NCI-H510A (cell line): ENCODE results near the gene TMEM272.
"Not testable (repeated sequence)": the region's sequence is repeated elsewhere in the genome, so short reads cannot be mapped to it uniquely, and the experiment has no call there.

ENCODE experiments used
- DNase-seq: peaks from one replicate; lab custom pipeline; 2025; lab: John Stamatoyannopoulos, UW

TMEM272 gene

DNA sequence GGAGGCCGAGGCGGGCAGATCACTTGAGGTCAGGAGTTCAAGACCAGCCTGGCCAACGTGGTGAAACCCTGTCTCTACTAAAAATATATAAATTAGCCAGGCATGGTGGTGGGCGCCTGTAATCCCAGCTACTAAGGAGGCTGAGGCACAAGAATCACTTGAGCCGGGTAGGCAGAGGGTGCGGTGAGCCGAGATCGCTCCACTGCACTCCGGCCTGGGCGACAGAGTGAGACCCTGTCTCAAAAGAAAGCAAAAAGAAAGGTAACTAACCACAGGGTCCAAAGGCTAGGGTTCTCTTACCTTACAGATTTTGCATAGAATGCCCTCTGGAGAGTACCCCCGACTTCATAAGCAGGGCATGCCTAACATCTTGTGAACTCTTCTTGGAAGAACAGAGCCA, 20.3 kb downstream of the TMEM272 start:
- DNase-seq: not testable (repeated sequence)

DNA sequence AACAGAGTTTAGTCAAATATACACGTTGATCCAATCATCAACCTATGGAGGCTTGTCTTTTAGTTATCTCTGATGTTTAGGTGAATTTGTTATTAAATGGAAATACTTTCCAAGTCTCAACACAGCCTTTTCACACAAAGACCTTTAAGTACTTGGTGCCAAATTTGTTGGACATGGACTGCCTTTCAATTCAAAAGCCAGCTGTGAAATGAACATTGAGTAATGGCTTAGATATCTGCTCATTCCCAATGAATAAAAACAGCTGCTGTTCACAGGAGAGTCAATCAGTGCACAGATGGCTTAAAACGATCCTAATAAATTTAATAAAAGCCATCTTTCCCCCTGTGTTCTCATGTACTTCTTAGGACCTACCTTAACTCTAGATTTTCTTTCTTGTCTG, 21.1 kb downstream of the TMEM272 start:
- DNase-seq: no peak

- no peak for DNase-seq
These were observed 21.6 kb downstream of the TMEM272 start for GRCh38 chr13:51823359-51823758.

- DNase-seq: no peak
These were observed 22.7 kb downstream of the TMEM272 start for GRCh38 chr13:51822106-51822815.

DNA sequence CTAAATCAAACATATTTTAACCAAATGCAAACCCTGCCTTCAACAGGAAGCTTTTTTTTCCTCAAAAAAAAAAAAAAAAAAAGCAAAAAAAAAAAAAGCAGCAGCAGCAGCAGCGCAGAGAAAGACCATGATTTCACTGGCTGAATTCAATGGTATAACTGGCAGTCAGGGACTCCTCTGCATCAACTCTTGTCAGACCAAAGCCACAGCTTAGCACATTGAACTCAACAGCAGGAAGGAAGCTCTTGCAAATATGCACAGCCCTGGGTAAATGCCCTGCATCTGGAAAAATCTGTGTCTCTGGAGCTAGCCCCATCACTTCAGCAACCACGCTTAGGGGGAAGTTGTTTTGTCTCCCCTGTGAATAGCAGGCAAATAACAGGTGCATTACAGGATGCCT, 23.4 kb downstream of the TMEM272 start:
- DNase-seq: no peak

GRCh38 chr13:51820016-51820597, 24.9 kb downstream of the TMEM272 start:
- no peak for DNase-seq

GRCh38 chr13:51819544-51819943, 25.4 kb downstream of the TMEM272 start:
- no peak for DNase-seq

DNA sequence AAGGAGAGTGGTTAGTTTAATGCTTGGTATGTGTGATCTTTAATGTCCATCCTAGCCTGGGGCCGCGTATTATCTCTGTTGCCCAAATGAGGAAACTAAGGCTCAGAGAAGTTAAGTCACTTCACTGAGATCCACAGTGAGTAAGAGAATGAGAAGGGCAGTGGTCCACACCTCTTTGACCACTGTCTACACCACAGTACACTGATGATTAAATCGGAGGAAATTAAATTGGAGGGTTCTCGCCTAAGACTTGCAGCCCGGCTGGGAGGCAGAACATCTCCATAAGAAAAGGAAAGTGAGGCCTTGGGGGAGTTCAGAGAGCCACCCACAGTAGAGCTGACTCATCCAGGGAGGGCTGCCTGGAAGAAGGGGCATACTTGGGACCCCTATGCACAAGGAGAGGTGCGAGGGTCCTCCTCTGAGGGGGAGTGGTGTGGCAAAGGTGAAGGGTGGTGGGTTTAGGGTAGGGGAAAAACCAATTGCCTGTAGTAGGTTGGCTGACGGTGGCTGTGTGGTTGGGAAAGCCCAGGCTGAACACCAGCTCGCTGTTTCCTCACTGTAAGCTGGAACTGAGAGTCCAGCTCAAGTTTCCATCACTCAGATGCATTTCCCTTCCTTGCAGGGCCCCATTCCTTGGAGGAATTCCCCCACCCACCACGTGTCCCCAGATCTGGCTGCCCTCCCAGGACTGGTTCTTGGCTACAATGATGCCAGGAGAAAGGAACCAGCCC, 26.0 kb downstream of the TMEM272 start:
- no peak for DNase-seq

- DNase-seq: no peak
These were observed 26.7 kb downstream of the TMEM272 start for GRCh38 chr13:51818276-51818675.

GRCh38 chr13:51817717-51818116, 27.3 kb downstream of the TMEM272 start:
- no peak for DNase-seq

DNA sequence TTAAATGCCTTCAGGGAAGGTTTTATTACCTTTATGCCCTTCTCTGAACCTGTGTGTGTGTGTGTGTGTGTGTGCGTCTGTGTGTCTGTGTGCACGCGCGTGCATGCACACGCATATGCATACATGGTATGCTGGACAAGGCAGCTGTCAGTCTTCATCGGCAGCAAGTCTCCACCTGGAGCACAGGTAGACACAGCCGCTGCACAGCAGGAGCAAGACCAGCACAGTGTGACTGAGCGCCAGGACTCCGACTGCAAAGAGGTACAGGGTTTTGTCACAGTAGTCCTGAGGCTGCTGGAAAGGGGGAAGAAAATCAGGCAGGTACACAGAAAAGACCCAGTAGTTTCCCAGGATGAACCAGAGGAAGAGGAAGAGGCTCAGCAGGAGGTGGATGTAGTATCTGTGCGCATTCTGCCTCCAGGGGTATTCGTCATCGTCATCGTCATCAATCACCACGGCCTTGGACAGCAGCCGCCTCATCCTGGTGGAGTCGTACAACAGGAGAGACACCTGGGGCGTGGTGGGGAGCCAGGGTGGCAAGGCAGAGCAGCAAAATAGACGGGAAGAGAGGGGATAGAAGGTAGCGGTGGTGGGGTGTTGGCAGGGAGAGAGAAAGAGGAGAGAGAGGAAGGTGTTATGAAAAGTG, 28.2 kb downstream of the TMEM272 start:
- DNase-seq: no peak

GRCh38 chr13:51815848-51816247, 29.1 kb downstream of the TMEM272 start:
- DNase-seq: peak; percentile 62

- DNase-seq: no peak
These were observed 29.9 kb downstream of the TMEM272 start for GRCh38 chr13:51814825-51815650.

- no peak for DNase-seq
These were observed 30.9 kb downstream of the TMEM272 start for GRCh38 chr13:51814071-51814470.

DNA sequence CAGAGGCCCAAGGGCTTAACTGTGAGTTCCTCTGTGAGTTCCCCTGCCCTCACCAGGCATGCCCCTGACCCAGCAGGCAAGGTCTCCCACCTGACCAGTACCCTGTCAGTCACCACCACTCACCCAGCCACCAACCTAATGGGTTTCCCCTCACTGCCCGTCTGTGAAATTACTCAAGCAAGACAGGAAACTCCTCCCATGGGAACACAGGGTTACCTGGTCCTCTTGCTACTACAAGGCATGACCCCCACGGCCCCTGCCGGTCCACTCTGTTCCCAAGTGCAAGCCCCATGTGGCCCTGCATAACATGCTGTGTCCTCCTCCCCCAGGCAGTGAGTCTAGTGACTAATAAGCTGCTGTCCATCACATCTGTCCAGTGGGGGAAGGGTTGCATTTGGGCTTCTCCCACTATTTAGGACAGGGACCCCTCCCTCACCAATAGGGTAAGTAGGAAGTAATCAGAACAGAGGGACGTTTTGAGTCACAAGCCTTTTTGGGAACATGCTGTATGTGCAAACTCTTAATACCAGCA, 33.0 kb downstream of the TMEM272 start:
- DNase-seq: no peak

DNA sequence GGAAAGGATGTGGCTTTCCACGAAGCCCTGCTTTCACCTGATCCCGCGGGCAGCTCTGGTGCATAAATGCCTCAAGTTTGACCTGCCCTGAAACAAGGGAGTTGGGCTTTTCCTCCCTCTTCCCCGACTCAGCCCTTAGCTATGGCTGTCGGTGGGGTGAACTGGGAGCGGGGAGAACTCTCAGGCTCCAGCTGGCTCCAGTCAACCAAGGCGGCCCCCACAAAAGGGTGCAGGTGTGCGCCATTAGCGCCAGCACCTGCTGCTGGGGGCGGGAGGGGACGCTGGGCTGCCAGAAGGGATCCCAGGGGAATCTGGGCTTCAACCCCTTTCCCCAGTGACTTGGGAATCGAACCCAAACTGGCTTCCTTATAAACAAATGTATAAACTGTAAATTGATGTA, 33.9 kb downstream of the TMEM272 start:
- DNase-seq: no peak

GRCh38 chr13:51808811-51809210, 36.2 kb downstream of the TMEM272 start:
- DNase-seq: no peak

DNA sequence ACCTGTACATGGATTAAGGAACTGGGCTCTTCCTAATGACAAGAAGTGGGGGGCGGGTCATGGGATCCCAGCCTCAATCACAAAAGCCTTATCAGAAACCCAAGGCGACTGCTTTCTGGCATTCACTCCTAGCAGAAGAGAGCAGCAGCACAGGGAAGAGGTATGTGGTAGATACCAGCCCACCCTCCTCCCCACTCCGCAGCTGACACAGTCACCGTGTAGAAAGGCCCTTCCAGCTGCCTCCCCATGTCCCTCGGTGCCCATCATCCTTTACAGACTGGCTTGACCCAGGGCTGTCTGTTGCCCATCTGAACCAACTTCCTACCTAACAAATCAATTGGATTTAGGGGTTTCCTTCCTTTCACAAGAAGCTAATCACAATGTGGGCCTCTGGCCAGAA, 37.9 kb downstream of the TMEM272 start:
- no peak for DNase-seq

- no peak for DNase-seq
These were observed 38.4 kb downstream of the TMEM272 start for GRCh38 chr13:51806566-51806965.

- DNase-seq: no peak
These were observed 39.1 kb downstream of the TMEM272 start for GRCh38 chr13:51805925-51806324.

- no peak for DNase-seq
These were observed 39.7 kb downstream of the TMEM272 start for GRCh38 chr13:51805313-51805712.
